Uterus (tissue), 2 donors: Measurements from ENCODE around the gene PCDH9.

ENCODE experiments used
- POLR2A ChIP-seq, 2 donors: fragments of 450-650 bp; IDR thresholded peaks; one replicate each; pipeline ENCODE4 v1.6.1; 2016; ENCODE audit warnings: antibody characterized with exemption in 2 of 2, mild to moderate bottlenecking in 1 of 2, moderate library complexity in 1 of 2
- TF ChIP-seq, protein P1 (sequence below), 4 experiments: fragments of 200-600 bp in 2 of 4; fragments of 450-650 bp in 2 of 4; sonication (generic) in 2 of 4; IDR thresholded peaks; one replicate each; pipeline ENCODE4 v1.5.1; 2016 to 2019; ENCODE audit warnings: antibody characterized with exemption in 4 of 4, mild to moderate bottlenecking in 2 of 4, moderate library complexity in 1 of 4

DNA sequence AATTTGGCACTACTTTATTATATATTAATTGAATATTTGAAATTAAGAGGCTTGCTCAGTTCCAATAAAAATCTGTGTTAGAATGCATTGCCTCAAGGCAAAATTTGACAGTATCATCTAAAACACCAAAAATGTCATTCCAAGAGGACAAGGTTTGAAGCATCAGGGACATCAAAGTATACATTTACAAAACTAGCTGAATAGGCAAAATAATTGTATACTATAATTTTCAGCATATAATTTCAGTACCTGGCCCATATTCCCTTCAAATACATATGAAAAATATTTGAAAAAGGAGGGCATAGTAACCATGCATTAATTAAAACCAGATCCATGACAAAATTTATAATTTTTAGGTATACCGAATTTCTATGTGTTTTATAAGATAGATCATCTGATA lies 963.8 kb downstream of the PCDH9 start:
- TF ChIP-seq, protein P1, sequence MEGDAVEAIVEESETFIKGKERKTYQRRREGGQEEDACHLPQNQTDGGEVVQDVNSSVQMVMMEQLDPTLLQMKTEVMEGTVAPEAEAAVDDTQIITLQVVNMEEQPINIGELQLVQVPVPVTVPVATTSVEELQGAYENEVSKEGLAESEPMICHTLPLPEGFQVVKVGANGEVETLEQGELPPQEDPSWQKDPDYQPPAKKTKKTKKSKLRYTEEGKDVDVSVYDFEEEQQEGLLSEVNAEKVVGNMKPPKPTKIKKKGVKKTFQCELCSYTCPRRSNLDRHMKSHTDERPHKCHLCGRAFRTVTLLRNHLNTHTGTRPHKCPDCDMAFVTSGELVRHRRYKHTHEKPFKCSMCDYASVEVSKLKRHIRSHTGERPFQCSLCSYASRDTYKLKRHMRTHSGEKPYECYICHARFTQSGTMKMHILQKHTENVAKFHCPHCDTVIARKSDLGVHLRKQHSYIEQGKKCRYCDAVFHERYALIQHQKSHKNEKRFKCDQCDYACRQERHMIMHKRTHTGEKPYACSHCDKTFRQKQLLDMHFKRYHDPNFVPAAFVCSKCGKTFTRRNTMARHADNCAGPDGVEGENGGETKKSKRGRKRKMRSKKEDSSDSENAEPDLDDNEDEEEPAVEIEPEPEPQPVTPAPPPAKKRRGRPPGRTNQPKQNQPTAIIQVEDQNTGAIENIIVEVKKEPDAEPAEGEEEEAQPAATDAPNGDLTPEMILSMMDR (IDR thresholded peaks at IDR 0.05): no peak
- TF ChIP-seq POLR2A (IDR thresholded peaks at IDR 0.05): no peak
